ENCODE results near the gene ANO10. TPM values are rescaled to one million over a fixed set of nuclear protein-coding genes. Genes with fewer than 3 reads are reported as not detected.
A peak's percentile ranks its signal among the peaks of the same experiment; 100 is the strongest.

ANO10 gene
- total RNA-seq, 2 experiments from 2014 or later, result 10.8 to 11.8 TPM

DNA sequence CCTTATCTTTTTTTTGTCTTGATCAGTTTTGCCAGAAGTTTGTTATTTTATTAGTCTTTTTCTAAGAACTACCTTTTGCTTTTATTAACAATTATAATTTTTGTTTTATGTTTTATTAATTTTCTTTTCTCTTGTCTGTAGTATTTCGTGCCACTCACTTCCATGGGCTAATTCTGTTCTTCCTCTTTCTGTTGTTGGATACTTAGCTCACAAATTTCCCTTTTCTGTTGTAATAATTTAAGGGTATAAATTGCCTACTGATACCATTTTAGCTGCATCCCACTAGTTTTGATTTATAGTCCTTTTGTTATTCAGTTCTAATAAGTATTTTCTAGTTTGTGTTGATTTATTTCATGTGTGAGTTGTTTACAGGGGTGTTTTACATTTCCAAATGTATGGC lies 286.8 kb downstream of the ANO10 start:
- Mint-ChIP-seq H3K36me3 (peaks cover 78% of the 10 kb centered on the region), H3K27ac (no peak overlapping the region), H3K9me3 (peaks cover 22% of the 10 kb centered on the region), H3K4me1 (peaks cover 9% of the 10 kb centered on the region), H3K27me3 (no peaks in the 10 kb centered on the region), H3K4me3 (no peak overlapping the region)
- DNase-seq, result no peak
- no peak for ATAC-seq (ENCODE audit: low read depth)
- POLR2A ChIA-PET, result no interaction called here

DNA sequence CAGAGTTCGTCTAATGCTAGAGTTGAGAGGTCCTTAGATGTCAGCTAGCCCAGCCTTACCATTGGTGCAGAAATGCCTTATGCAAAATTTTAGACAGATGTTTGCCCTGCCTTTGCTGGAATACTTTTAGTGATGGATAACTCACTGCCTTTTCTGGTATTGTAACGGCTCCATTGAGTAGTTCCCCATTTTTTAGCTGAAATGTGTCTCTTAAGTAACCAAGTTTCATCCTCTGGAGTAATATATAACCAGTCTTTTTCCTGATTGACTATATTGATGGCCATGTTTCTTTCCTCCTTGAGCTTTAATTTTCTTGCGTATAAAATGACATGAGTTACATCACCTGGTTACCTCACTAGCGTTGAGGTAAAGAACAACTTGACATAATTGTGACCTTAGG lies 290.4 kb downstream of the ANO10 start:
- Mint-ChIP-seq H3K36me3 (peaks cover 58% of the 10 kb centered on the region), H3K4me3 (no peak overlapping the region), H3K9me3 (peaks cover 17% of the 10 kb centered on the region), H3K27me3 (no peaks in the 10 kb centered on the region), H3K27ac (no peak overlapping the region), H3K4me1 (peaks cover 31% of the 10 kb centered on the region)
- DNase-seq (no peak), ATAC-seq (ENCODE audit: low read depth) (no peak)
- POLR2A ChIA-PET, result no interaction called here

DNA sequence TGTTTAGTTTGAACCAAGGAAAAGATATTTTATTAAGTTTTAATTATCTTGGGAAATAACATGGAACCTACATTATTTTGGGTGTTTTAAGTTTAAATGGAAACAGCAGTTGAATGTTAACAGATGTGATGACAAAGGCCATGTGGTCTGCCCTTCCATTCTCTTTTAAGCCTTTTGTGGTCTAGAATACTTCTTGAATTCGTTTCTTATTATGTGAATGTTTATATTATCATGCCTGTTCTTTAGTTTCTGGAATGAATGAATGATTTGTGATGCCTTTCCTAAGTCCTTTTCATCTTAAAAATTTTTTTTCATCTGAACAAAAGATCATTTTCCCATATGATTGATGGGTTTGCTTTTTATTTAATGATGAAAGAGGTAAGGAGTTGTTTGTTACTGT lies 290.8 kb downstream of the ANO10 start:
- no peak for DNase-seq
- peaks cover 15% of the 10 kb centered on the region for H3K9me3 Mint-ChIP-seq
- peaks cover 54% of the 10 kb centered on the region for H3K36me3 Mint-ChIP-seq
- no peak overlapping the region for H3K27ac Mint-ChIP-seq
- H3K27me3 Mint-ChIP-seq, result no peaks in the 10 kb centered on the region
- H3K4me3 Mint-ChIP-seq, result no peak overlapping the region
- H3K4me1 Mint-ChIP-seq, result peaks cover 35% of the 10 kb centered on the region
- POLR2A ChIA-PET, result no interaction called here
- no peak for ATAC-seq (ENCODE audit: low read depth)

DNA sequence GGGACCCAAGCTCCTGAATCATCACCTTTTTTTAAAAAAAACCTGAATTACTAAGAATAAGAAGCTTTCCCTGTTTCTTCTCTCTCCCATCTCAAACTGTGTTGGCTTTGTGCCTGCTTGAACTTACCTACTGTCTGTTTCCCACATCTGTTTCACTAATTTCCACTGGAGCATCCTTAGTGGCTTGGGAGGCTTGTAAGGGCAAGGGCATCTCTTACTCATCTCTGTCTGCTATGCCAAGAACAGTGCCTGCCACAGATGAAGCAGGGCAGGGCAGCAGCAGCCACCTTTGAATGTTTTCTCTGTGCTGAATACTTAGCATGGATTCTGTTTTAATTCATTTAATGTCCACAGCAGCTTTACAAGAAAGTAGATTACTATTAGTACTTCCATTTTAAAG lies 293.2 kb downstream of the ANO10 start:
- Mint-ChIP-seq H3K36me3 (peaks cover 34% of the 10 kb centered on the region), H3K4me3 (no peak overlapping the region), H3K27ac (peak overlapping the region; percentile 49), H3K27me3 (no peaks in the 10 kb centered on the region), H3K4me1 (peaks cover 45% of the 10 kb centered on the region), H3K9me3 (peaks cover 6% of the 10 kb centered on the region)
- DNase-seq, result no peak
- POLR2A ChIA-PET, result interaction anchor here (0.5 to 1.4 kb wide), 3 partner anchors 10 to 33 kb away, joined by 3 to 4 read pairs (median 3); no protein-coding TSS in a partner anchor
- ATAC-seq (ENCODE audit: low read depth), result no peak

DNA sequence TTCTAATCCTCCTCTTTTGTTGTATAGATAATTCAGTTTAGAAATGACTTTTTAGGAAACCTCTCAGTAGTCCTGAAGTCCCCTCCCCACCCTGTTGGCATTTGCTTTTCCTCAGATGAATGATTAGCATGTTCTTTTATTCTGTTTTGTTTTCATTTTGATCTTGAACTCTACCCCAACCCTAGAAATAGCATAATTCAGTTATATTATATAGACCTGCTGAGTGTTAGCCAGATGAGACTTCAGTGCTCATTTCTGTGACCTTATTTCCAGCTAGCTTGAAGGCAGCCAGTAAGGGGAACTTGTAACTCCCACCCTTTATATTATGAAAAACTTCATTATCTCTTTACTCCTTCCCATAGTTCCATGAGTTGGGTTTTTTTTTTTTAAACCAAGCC lies 294.2 kb downstream of the ANO10 start:
- peaks cover 30% of the 10 kb centered on the region for H3K36me3 Mint-ChIP-seq
- no peaks in the 10 kb centered on the region for H3K27me3 Mint-ChIP-seq
- peak overlapping the region; percentile 24 for H3K4me3 Mint-ChIP-seq
- peaks cover 5% of the 10 kb centered on the region for H3K9me3 Mint-ChIP-seq
- H3K4me1 Mint-ChIP-seq, result peaks cover 42% of the 10 kb centered on the region
- no peak overlapping the region for H3K27ac Mint-ChIP-seq
- ATAC-seq (ENCODE audit: low read depth) (no peak), DNase-seq (no peak)
- POLR2A ChIA-PET, result interaction anchor here (0.7 to 1.4 kb wide), 2 partner anchors 19 to 20 kb away, joined by 3 to 4 read pairs; no protein-coding TSS in a partner anchor

DNA sequence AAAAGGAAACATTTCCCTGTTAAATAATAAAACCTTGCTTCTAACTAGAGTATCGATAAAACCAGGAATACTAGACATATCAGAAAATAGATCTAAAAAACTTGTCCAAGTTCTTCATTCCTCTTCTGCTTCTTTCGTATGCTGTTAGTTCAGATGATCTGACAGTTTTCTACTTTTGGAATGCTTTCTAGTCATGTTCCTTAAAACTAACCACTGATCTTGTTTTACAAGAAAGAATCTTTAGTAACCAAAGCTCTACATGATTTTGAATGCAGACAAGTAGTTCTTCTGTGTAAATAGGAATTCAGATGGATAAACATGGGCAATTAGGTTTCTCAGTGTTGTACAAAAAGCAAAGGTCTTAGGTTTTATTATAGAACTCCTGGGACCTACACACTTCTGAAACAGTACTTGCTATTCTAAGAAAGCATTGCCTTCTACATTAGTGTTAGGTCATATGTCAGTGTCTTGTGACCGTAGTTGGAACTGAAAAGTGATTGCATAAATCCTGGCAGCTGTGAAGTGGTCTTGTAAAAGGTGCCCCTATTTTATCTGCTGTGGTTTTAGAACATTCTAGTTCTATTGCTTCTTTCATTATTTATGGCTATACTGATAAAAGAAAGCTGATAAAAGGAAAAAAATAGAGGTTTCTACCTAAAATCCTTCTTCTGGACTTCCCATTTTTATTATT lies 294.8 kb downstream of the ANO10 start:
- Mint-ChIP-seq H3K9me3 (peaks cover 5% of the 10 kb centered on the region), H3K36me3 (peaks cover 29% of the 10 kb centered on the region), H3K4me3 (peak overlapping the region; percentile 40), H3K4me1 (peaks cover 44% of the 10 kb centered on the region), H3K27ac (peak overlapping the region; percentile 68), H3K27me3 (no peaks in the 10 kb centered on the region)
- DNase-seq (no peak), ATAC-seq (ENCODE audit: low read depth) (peak; percentile 77)
- POLR2A ChIA-PET, result interaction anchor here (0.7 to 1.4 kb wide), 2 partner anchors 19 to 21 kb away, joined by 3 to 4 read pairs; no protein-coding TSS in a partner anchor

DNA sequence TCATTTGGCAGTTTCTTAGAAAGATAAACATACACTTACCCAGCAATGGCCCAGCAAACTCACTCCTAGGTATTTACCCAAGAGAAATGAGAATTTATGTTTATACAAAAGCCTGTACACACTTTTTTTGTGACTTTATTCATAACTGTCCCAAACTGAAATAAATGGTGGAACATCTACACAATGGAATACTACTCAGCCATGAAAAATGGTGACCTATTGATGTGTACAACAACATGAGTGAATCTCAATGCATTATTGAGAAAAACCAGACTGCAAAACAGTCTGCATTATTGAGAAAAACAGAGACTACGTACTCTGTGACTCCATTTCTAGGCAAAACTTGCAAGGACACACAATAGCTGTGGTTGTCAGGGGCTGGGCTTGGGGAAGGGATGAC lies 298.3 kb downstream of the ANO10 start:
- POLR2A ChIA-PET, result interaction anchor here (0.6 to 1.5 kb wide), 2 partner anchors 9 to 74 kb away, joined by 3 read pairs; no protein-coding TSS in a partner anchor
- H3K4me1 Mint-ChIP-seq, result peaks cover 45% of the 10 kb centered on the region
- H3K9me3 Mint-ChIP-seq, result peaks cover under 1% of the 10 kb centered on the region
- DNase-seq, result no peak
- H3K4me3 Mint-ChIP-seq, result no peak overlapping the region
- no peak overlapping the region for H3K27ac Mint-ChIP-seq
- ATAC-seq (ENCODE audit: low read depth), result no peak
- peaks cover 32% of the 10 kb centered on the region for H3K36me3 Mint-ChIP-seq
- no peaks in the 10 kb centered on the region for H3K27me3 Mint-ChIP-seq

DNA sequence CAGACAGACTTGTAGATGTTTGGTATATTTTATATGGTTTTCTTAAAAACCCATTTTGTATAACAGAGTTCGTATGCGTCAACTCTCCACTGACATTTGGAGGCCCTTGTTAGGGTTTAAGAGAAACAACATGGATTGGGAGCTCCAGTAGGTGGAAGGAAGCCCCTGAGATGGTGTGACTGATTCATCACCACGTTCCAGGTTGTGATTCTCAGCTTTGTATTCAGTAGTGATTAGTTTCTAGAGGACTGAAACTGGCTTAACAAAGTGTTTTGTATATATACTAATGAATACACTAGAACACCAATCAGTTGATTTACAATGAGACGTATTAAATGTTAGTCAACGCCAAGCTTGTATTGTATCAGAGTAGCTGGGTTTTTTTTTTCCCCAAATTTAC lies 301.5 kb downstream of the ANO10 start:
- Mint-ChIP-seq H3K4me3 (no peak overlapping the region), H3K27me3 (no peaks in the 10 kb centered on the region), H3K36me3 (peaks cover 42% of the 10 kb centered on the region), H3K4me1 (peaks cover 35% of the 10 kb centered on the region), H3K9me3 (no peaks in the 10 kb centered on the region), H3K27ac (no peak overlapping the region)
- POLR2A ChIA-PET, result interaction anchor here (0.7 kb wide), 2 partner anchors 13 to 207 kb away, joined by 3 to 5 read pairs; no protein-coding TSS in a partner anchor
- DNase-seq (no peak), ATAC-seq (ENCODE audit: low read depth) (no peak)

DNA sequence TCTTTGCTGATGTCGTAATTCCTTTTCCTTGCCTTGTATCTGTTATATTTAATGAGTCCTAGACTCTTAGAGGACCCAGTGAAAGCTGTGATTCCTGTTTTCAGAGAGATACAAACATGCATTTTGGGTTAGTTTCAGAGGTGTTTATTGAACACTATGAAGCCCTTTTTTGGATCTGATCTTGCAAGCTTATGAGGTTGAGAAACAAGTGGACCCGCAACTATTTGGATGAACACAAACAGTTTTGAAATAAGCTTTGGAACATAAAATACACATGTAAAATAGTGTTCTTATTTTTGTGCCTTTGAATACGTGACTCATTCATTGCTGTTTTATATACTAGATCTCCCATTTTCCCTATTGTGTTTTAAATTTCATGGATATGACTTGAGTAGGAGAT lies 302.0 kb downstream of the ANO10 start:
- H3K27me3 Mint-ChIP-seq, result no peaks in the 10 kb centered on the region
- peaks cover 32% of the 10 kb centered on the region for H3K4me1 Mint-ChIP-seq
- H3K27ac Mint-ChIP-seq, result no peak overlapping the region
- DNase-seq (no peak), ATAC-seq (ENCODE audit: low read depth) (no peak)
- POLR2A ChIA-PET, result no interaction called here
- peaks cover 44% of the 10 kb centered on the region for H3K36me3 Mint-ChIP-seq
- H3K4me3 Mint-ChIP-seq, result no peak overlapping the region
- H3K9me3 Mint-ChIP-seq, result no peaks in the 10 kb centered on the region

DNA sequence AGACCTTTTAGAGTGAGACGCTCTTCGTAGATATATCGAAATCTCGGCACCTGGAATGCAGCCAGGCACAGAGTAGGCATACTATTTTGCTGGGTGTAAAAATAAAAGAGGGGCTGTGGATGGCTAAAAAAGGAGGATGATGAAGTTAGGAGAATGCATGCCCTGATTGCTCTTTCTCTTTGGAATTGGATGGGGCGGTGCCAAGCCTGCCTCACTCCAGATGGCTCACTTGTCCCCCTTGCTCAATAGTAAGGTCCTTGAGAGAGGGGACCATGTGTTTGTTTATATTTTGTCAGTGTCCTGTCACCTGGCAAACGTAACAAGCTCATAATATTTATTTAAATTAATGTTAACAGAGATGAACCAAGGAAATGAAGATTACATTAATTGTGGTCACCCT lies 302.4 kb downstream of the ANO10 start:
- no peak overlapping the region for H3K27ac Mint-ChIP-seq
- no peaks in the 10 kb centered on the region for H3K27me3 Mint-ChIP-seq
- no peaks in the 10 kb centered on the region for H3K9me3 Mint-ChIP-seq
- H3K4me1 Mint-ChIP-seq, result peaks cover 31% of the 10 kb centered on the region
- H3K36me3 Mint-ChIP-seq, result peaks cover 45% of the 10 kb centered on the region
- no peak for ATAC-seq (ENCODE audit: low read depth)
- POLR2A ChIA-PET, result no interaction called here
- no peak for DNase-seq
- no peak overlapping the region for H3K4me3 Mint-ChIP-seq

DNA sequence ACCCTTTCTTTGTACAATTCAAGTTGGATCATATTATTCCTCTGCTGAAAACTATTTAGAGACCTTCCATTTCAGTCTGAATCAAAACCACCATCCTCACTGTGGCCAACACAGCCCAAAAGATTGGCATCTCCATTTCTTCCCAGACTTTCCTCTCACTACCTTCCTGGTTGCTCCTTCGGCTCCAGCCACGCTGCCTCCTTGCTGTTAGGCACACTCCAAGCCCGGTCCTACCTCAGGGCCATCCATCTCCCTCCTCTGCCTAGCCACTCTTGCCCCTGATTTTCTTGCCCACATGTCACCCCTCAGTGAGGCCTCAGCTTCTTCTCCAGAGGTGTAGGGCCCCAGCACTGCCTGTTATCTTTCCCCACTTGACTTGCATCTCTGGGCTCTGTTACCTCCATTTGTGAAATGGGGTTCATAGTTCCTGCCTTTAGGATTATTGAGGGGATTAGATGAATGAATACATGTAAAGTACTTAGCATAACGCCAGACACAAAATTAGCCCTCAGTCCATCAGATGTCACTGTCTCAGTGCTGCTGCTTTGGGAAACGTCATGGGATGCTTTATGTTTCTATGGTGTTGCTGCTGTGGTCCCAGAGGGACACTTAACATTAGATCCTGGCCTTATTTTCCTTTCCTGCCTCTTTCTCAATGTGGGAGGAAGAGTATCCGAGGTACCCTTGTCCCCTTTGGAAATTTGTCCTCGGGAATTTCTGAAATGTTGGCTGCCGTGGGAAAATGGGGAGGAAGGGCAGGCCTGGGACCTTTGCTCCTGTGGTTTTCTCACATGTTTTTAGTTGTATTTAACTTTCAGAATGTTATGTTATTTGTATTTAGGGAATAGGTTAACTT lies 304.1 kb downstream of the ANO10 start:
- peaks cover 43% of the 10 kb centered on the region for H3K36me3 Mint-ChIP-seq
- POLR2A ChIA-PET, result no interaction called here
- H3K4me1 Mint-ChIP-seq, result peaks cover 33% of the 10 kb centered on the region

DNA sequence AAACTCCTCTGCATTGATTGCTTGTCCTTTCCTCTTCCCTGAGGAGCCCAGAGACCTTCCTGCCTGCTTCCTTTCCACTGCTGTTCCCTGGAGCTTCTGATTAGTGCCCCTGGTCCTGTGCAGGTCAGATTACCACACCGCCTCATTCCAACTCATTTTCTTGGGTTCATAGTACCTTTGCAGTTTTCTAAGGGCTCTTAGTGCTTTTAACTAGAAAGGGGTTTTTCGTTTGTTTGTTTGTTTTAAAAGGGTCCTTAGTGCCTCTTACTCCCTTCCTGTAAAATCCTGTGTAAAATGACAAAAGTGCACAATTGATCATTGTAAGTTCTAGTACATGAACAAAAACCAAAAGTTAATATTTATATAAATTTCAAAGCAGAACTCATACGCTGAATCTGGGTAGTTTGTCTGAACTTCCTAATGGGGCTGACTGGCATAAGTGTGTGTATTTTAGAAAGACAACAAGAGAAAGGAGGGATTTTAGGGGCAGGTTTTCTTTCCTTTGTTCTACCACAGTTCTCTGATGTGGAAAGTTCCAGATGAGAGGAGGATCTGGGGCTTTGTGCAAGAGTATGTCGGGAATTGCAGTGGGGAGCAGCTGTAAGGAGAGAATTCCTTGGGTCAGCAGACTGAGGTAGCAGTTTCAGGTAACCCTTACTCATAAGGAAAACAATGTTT lies 304.9 kb downstream of the ANO10 start:
- H3K4me3 Mint-ChIP-seq, result no peak overlapping the region
- no peaks in the 10 kb centered on the region for H3K27me3 Mint-ChIP-seq
- peaks cover 30% of the 10 kb centered on the region for H3K4me1 Mint-ChIP-seq
- POLR2A ChIA-PET, result no interaction called here
- H3K9me3 Mint-ChIP-seq, result no peaks in the 10 kb centered on the region
- ATAC-seq (ENCODE audit: low read depth) (no peak), DNase-seq (no peak)
- H3K27ac Mint-ChIP-seq, result peak overlapping the region; percentile 31
- H3K36me3 Mint-ChIP-seq, result peaks cover 46% of the 10 kb centered on the region

More for the DNA sequence above, 304.1 kb downstream of the ANO10 start:
- no peaks in the 10 kb centered on the region for H3K9me3 Mint-ChIP-seq
- no peak overlapping the region for H3K4me3 Mint-ChIP-seq
- no peak for DNase-seq
- no peaks in the 10 kb centered on the region for H3K27me3 Mint-ChIP-seq
- ATAC-seq (ENCODE audit: low read depth), result no peak
- H3K27ac Mint-ChIP-seq, result peak overlapping the region; percentile 31
